Immature natural killer cell (primary cell): ENCODE measurements around the gene PACS1. TPM values are rescaled to one million over a fixed set of nuclear protein-coding genes. Genes with fewer than 3 reads are reported as not detected.
A peak's percentile ranks its signal among the peaks of the same experiment; 100 is the strongest.
"Not testable (repeated sequence)": the region's sequence is repeated elsewhere in the genome, so short reads cannot be mapped to it uniquely, and the experiment has no call there.

Source experiments
- DNase-seq, 3 donors: peaks; one replicate each; pipeline ENCODE4 v3.0.0; 2022; ENCODE audit warnings: mixed read lengths in 1 of 3
- H3K27ac Mint-ChIP-seq, 6 donors: one replicate each; pipeline ENCODE4 v1.8.0; 2020; ENCODE audit warnings: mixed read lengths in 6 of 6, mild to moderate bottlenecking in 5 of 6, inconsistent platforms in 4 of 6, moderate library complexity in 3 of 6
- H3K27me3 Mint-ChIP-seq, 3 donors: one replicate each; pipeline ENCODE4 v1.8.0; 2020 to 2021; ENCODE audit warnings: low read depth in 3 of 3, mild to moderate bottlenecking in 3 of 3, mixed read lengths in 3 of 3, moderate library complexity in 3 of 3, inconsistent platforms in 1 of 3
- H3K36me3 Mint-ChIP-seq, 3 donors: one replicate each; pipeline ENCODE4 v1.8.0; 2020; ENCODE audit warnings: mixed read lengths in 3 of 3, inconsistent platforms in 2 of 3, mild to moderate bottlenecking in 2 of 3
- H3K4me1 Mint-ChIP-seq, 2 donors: one replicate each; pipeline ENCODE4 v1.8.0; 2020; ENCODE audit warnings: inconsistent platforms in 2 of 2, mild to moderate bottlenecking in 2 of 2, mixed read lengths in 2 of 2, moderate library complexity in 1 of 2
- H3K4me3 Mint-ChIP-seq, 5 donors: one replicate each; pipeline ENCODE4 v1.8.0; 2020; ENCODE audit warnings: mild to moderate bottlenecking in 5 of 5, mixed read lengths in 5 of 5, inconsistent platforms in 3 of 5, moderate library complexity in 3 of 5
- H3K9me3 Mint-ChIP-seq, 6 donors: one replicate each; pipeline ENCODE4 v1.8.0; 2020; ENCODE audit warnings: mild to moderate bottlenecking in 6 of 6, mixed read lengths in 6 of 6, inconsistent platforms in 4 of 6, moderate library complexity in 3 of 6
- polyA plus RNA-seq, 3 donors: library from polyadenylated mRNA; unstranded; fragments of 300-500 nt; fragmentation: Illumina TruSeq; gene quantifications; one replicate each; pipeline ENCODE4 v1.2.3, GENCODE V29; 2021

PACS1 gene
- polyA plus RNA-seq, 3 donors from 2014 or later: 10.0 to 72.3 (median 23.9) TPM

DNA sequence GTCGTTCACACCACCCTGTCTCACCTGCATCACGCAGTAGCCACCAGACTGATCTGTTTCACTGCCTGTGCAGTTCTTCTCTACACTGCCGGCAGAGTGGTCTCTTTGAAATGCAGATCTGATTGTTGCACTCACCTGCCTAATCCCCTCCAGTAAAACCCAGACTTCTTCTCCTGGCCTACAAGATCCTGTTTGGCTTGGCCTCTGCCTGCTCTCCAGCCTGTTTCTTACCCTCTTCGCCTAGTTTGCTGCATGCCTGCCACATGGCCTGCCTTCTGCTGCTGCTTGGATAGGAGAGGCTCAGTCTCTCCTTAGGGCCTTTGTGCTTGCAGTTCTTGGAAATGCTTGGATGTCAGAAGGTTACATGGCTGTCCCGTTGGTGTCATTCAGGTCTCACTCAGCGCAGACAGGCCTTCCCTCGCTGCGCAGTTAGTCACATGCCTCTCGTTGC lies 42.0 kb downstream of the PACS1 start:
- Mint-ChIP-seq H3K27me3 (peaks cover 0 to 3% (median 0%) of the 10 kb centered on the region in 3 donors), H3K27ac (peak overlapping the region; percentile 0 to 79 (median 34)), H3K4me3 (peak overlapping the region in 3 of 5 donors; percentile 1 to 38 (median 12)), H3K4me1 (peaks cover 88 to 97% of the 10 kb centered on the region in 2 donors), H3K36me3 (peaks cover 0 to 4% (median 0%) of the 10 kb centered on the region in 3 donors), H3K9me3 (no peaks in the 10 kb centered on the region)
- no peak for DNase-seq

DNA sequence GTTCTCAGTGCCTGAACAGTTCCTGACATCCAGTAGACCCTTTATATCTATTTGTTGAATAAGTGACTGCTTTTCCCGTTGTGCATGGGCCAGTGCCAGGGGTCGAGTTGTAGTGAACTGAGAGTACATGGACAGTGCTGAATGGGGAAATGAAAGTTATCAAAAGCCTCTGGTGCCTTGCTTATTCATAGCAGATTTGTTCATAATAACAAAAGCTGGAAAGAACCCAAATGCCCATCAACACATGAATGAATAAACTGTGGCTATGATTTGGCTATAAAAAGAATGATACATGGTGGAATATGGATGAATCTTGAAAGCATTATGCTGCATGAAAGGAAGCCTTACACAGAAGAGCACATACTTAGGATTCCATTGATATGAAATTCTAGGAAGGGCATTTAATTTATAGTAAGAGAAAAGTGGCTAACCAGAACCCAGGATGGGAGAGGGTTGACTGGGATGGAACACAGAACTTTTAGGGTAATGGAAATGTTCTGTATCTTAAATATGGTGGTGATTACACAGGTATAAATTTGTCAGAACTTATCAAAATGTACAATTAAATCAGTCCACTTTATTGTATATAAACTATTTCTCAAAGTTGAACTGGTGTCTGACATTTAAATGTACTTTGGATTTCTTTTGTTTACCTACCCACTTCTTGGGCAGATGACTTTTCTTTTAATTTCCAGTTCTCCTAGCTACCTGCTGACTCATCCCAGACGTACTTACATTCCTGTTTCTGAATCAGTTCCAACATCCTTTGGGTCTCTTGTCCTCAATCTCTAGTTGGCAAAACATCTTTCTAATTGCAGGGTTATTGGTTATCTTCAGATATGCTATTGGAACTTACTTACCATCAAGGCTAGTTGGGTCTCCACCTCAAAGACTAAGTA lies 42.8 kb downstream of the PACS1 start:
- no peaks in the 10 kb centered on the region for H3K9me3 Mint-ChIP-seq
- H3K4me1 Mint-ChIP-seq: peaks cover 88 to 97% of the 10 kb centered on the region in 2 donors
- no peak for DNase-seq
- peak overlapping the region in 2 of 5 donors; percentile 46 to 53 for H3K4me3 Mint-ChIP-seq
- H3K36me3 Mint-ChIP-seq: no peaks in the 10 kb centered on the region
- H3K27ac Mint-ChIP-seq: peak overlapping the region; percentile 39 to 89 (median 82)
- peaks cover 0 to 3% (median 0%) of the 10 kb centered on the region in 3 donors for H3K27me3 Mint-ChIP-seq

DNA sequence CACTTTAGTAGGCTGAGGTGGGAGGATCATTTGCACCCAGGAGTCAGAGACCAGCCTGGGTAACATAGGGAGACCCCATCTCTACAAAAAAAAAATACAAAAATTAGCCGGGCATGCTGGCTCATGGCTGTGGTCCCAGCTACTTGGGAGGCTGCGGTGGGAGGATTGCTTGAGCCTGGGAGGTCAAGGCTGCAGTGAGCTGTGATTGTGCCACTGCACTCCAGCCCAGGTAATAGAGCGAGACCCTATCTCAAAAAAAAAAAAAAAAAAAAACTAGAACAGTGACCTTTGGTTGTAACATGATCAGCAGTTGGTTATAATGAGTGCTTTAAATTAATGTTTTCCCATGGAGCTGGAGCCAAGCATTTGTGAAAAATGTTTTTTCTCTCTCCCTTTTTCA lies 44.9 kb downstream of the PACS1 start:
- Mint-ChIP-seq H3K4me1 (peaks cover 85 to 96% of the 10 kb centered on the region in 2 donors), H3K4me3 (peak overlapping the region; percentile 57 to 84 (median 81)), H3K27ac (peak overlapping the region; percentile 77 to 99 (median 94))
- not testable (repeated sequence) for H3K36me3 Mint-ChIP-seq, H3K9me3 Mint-ChIP-seq, DNase-seq, H3K27me3 Mint-ChIP-seq

DNA sequence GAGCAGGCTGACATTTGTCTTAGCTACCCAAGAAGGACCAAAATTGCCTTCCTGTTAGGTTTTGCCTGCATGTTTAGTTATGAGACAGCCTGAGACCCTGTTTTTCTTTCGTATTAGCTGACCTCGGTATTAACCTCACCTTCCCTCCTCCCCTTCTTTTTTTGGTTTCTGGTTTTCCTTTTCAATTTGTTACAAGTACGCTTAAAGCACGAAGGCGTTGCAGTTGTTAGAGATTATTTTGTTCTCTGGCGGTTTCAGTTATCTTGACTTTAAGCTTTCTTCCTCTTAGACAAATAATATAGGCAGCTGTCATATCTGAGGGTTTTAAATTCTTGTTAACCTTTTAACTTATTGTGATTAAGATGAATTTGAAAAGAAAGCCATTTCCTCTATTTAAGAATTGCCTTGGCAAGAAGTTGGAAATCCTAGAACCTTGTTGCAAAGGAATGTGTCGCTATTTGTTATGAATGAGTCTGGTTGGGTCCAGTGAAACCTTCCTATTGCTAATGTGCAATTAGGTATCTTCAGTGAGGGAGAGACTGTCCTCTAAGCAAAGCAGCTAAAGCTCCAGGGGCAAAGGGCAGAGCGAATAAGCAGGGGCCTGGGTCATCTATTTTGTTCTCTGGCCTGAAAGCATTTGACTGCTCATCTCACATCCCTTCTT lies 45.7 kb downstream of the PACS1 start:
- peaks cover 0 to 3% (median 2%) of the 10 kb centered on the region in 3 donors for H3K27me3 Mint-ChIP-seq
- H3K4me1 Mint-ChIP-seq: peaks cover 90 to 94% of the 10 kb centered on the region in 2 donors
- H3K9me3 Mint-ChIP-seq: no peaks in the 10 kb centered on the region
- no peaks in the 10 kb centered on the region for H3K36me3 Mint-ChIP-seq
- peak overlapping the region; percentile 57 to 84 (median 81) for H3K4me3 Mint-ChIP-seq
- peak; percentile 70 to 77 (median 74) for DNase-seq
- H3K27ac Mint-ChIP-seq: peak overlapping the region; percentile 77 to 99 (median 94)

DNA sequence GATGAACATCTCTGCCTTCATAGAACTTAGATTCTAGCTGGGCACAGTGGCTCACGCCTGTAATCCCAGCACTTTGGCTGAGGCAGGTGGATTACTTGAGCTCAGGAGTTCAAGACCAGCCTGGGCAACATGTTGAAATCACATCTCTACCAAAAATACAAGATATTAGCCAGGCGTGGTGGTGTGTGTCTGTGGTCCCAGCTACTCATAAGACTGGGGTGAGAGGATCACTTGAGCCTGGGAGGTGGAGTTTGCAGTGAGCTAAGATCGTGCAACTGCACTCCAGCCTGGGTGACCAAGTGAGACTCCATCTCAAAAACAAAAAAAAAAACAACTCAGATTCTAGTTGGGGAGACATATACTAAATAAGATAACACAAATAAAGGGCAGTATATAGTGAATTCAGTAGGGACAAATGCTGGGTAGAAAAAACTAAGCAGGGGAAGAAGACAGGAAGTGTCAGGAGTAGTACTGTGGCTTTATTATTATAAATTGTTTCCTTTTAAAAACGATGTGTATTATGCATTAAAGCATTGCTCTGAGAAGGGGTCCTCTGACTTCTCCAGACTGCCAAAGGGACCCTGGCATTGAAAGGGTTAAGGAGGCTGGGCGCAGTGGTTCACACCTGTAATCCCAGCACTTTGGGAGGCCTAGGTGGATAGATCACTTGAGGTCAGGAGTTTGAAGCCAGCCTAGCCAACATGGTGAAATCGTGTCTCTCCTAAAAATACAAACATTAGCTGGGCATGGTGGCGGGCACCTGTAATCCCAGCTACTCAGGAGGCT lies 46.7 kb downstream of the PACS1 start:
- H3K4me1 Mint-ChIP-seq: peaks cover 89 to 94% of the 10 kb centered on the region in 2 donors
- peak overlapping the region; percentile 57 to 84 (median 81) for H3K4me3 Mint-ChIP-seq
- H3K9me3 Mint-ChIP-seq: no peaks in the 10 kb centered on the region
- peak overlapping the region; percentile 77 to 99 (median 94) for H3K27ac Mint-ChIP-seq
- H3K27me3 Mint-ChIP-seq: peaks cover 0 to 3% (median 2%) of the 10 kb centered on the region in 3 donors
- DNase-seq: no peak
- H3K36me3 Mint-ChIP-seq: no peaks in the 10 kb centered on the region

DNA sequence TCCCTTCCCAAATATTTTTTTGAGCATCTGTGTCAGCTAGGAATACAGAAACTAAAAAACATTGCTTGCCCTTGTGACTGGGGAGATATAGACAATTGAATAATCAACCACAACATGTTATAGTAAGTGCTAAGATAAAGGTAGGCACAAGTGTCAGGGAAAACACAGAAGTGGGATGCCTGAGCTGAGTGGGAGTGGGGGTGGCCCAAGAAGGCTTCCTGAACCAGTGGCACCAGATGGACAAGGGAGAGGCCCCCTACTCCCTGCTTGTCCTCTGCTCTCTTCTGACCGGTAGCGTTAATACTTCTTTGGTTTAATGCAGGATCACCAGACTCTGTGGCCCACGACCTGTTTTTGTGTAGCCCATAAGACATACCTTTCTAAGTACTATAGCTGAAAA lies 48.8 kb downstream of the PACS1 start:
- no peaks in the 10 kb centered on the region for H3K9me3 Mint-ChIP-seq
- no peaks in the 10 kb centered on the region for H3K36me3 Mint-ChIP-seq
- H3K27me3 Mint-ChIP-seq: peaks cover 0 to 3% (median 2%) of the 10 kb centered on the region in 3 donors
- peak overlapping the region in 4 of 5 donors; percentile 14 to 51 (median 22) for H3K4me3 Mint-ChIP-seq
- peaks cover 76 to 83% of the 10 kb centered on the region in 2 donors for H3K4me1 Mint-ChIP-seq
- no peak for DNase-seq
- peak overlapping the region; percentile 65 to 83 (median 82) for H3K27ac Mint-ChIP-seq

DNA sequence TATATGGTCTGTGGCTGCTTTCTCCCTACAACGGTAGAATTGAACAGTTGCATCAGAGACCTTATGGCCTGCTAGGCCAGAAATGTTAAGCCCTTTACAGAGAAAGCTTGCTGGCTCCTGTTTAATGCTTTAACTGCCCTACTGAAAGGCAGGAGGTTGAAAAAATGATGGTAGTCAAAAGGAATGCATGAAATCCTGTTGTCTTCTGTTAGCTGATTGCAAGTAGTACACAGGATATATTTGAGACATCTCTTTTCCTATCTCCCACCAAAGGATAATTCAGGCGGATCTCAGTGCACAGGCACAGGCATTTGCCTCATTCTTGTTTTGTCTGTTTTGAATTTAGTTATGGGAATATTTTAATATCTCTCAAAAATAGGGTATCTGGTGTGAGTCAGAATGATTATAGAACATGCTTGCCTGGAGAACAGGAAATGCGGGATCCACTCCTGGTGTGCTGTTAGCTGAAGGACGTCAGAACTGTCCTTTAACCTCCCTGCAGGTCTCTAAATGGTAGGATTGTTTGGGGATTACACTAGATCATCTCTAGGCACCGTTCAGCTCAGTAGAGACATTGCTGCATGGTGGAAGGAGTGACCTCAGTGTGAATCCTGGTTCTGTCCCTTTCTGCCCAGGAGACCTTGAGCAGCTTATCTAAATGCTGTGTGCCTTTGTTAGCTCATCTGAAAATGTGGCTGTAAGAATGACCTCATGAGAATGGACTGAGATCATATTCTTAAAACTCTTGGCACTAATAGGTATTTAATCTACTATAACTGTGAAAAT lies 49.5 kb downstream of the PACS1 start:
- peak overlapping the region in 1 of 5 donors; percentile 40 for H3K4me3 Mint-ChIP-seq
- no peaks in the 10 kb centered on the region for H3K36me3 Mint-ChIP-seq
- H3K27me3 Mint-ChIP-seq: peaks cover 0 to 3% (median 2%) of the 10 kb centered on the region in 3 donors
- H3K9me3 Mint-ChIP-seq: no peaks in the 10 kb centered on the region
- DNase-seq: no peak
- peak overlapping the region; percentile 65 to 83 (median 76) for H3K27ac Mint-ChIP-seq
- peaks cover 74 to 86% of the 10 kb centered on the region in 2 donors for H3K4me1 Mint-ChIP-seq

DNA sequence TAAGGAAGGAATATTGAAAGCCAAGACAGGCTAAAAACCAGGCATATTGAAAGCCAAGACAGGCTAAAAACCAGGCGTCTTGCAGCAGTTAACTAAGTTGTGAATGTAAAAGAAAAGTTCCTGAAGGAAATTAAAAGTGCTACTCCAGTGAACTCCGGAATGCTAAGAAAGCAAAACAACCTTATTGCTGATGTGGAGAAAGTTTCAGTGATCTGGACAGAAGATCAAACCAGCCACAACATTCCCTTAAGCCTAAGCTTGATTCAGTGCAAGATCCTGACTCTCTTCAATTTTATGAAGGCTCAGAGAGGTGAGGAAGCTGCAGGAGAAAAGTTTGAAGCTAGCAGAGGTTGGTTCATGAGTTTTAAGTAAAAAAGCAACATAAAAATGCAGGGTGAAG lies 51.4 kb downstream of the PACS1 start:
- H3K4me3 Mint-ChIP-seq: no peak overlapping the region
- no peak for DNase-seq
- H3K27ac Mint-ChIP-seq: peak overlapping the region in 3 of 6 donors; percentile 17 to 82 (median 71)
- peaks cover 67 to 86% of the 10 kb centered on the region in 2 donors for H3K4me1 Mint-ChIP-seq
- H3K9me3 Mint-ChIP-seq: no peaks in the 10 kb centered on the region
- no peaks in the 10 kb centered on the region for H3K36me3 Mint-ChIP-seq
- peaks cover 0 to 3% (median 2%) of the 10 kb centered on the region in 3 donors for H3K27me3 Mint-ChIP-seq

DNA sequence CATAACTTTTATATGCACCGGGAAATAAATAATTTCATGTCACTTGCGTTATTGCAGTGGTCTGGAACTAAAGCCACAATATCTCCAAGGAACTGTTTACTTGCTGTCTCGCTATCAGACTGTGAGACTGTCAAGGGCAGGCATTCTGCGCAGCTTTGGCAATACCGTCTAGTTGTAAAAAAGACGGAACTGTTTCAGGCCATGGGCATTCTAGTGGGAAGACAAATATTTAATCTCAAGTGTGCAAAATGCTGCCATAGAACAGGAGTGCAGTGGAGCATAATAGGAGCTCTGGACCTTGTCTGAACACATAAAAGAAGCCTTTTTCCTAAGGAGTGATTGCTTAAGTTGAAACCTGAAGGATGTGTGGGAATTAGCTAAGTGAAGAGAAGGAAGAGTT lies 53.8 kb downstream of the PACS1 start:
- Mint-ChIP-seq H3K9me3 (no peaks in the 10 kb centered on the region), H3K4me3 (no peak overlapping the region), H3K27me3 (peaks cover 0 to 2% (median 0%) of the 10 kb centered on the region in 3 donors), H3K36me3 (no peaks in the 10 kb centered on the region), H3K27ac (peak overlapping the region in 1 of 6 donors; percentile 34), H3K4me1 (peaks cover 62 to 79% of the 10 kb centered on the region in 2 donors)
- DNase-seq: no peak

DNA sequence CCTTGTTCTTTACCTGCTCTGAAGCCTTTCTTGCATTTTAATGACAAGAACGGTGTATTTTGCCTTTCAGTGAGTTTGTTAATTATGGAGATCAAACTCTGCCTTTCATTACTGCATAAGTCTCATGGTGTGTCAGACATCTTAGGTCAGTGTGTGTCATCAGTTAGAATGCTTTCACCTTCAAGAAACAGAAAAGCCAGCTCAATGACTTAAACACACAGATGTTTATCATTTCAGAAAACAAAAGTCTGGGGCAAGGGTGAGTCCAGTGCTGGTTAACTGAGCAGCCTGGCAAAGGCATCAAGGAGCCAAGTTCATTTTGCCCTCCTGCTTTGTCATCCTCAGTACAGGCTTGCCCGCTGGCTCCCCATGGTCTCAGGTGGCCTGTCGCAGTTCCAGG lies 54.5 kb downstream of the PACS1 start:
- Mint-ChIP-seq H3K27ac (peak overlapping the region in 3 of 6 donors; percentile 23 to 58 (median 26)), H3K4me3 (no peak overlapping the region), H3K36me3 (no peaks in the 10 kb centered on the region)

DNA sequence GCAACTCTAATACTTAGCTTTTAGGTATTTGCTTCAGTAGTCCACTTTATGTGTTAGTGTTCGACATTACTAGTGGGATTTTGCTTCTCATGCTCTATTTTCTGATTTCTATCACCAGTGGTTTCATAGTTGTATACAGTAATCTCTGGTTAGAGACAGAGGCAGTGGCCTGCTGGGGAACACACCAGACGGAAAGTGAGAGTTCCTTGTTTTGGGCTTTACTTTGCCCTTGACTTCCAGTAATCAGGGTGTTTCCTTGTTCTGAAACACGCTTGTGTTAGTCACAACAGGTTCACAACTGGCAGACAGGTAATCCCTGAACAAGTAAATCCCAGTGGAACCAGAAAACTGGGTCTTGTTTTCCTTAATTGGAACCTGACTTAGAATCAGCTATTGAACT lies 56.0 kb downstream of the PACS1 start:
- no peak for DNase-seq
- Mint-ChIP-seq H3K9me3 (no peaks in the 10 kb centered on the region), H3K27ac (peak overlapping the region; percentile 84 to 97 (median 92)), H3K4me1 (peaks cover 50 to 77% of the 10 kb centered on the region in 2 donors), H3K27me3 (peaks cover 0 to 5% (median 0%) of the 10 kb centered on the region in 3 donors), H3K36me3 (no peaks in the 10 kb centered on the region), H3K4me3 (peak overlapping the region in 4 of 5 donors; percentile 60 to 81 (median 67))

More for the DNA sequence above, 54.5 kb downstream of the PACS1 start:
- DNase-seq: no peak
- peaks cover 55 to 73% of the 10 kb centered on the region in 2 donors for H3K4me1 Mint-ChIP-seq
- peaks cover 0 to 2% (median 0%) of the 10 kb centered on the region in 3 donors for H3K27me3 Mint-ChIP-seq
- H3K9me3 Mint-ChIP-seq: no peaks in the 10 kb centered on the region

DNA sequence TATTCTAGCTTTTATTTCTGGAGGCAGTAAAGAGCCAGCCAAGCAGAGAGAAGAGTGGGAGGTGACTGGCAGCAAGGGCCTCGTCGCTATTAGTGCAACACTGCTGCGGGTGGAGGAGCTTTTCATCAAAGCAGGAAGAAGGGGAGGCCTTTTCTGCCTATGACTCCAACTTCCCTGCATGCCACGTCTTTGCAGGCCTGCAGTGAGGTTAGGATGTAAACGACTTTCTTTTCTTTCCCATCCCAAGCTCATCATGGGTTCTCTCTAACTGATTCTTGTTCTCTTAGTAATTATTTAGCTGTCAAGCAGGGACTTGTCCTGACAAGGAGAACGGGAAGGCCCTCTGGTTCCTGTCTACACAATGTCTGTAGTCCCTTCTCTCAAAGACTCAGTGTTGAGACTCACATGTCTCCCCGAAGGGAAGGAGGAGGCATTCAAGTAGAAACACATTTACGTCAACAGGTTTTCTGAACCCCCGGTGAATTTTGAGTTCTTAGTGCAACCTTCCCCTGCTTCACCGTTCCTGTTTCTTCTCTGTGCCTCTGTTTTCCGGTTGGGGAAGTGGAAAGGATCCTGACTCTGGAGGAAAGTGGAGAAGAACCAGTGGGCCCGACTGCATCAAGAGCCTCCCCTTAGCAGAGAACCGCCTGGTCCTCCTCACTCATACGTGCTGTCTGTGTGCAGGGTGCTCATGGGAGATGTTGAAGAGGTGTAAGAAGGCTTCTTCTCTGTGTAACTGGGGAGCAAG lies 56.9 kb downstream of the PACS1 start:
- H3K27me3 Mint-ChIP-seq: peaks cover 0 to 5% (median 0%) of the 10 kb centered on the region in 3 donors
- peaks cover 47 to 77% of the 10 kb centered on the region in 2 donors for H3K4me1 Mint-ChIP-seq
- H3K36me3 Mint-ChIP-seq: no peaks in the 10 kb centered on the region
- peak overlapping the region; percentile 44 to 81 (median 64) for H3K4me3 Mint-ChIP-seq
- DNase-seq: peak; percentile 29 to 52 (median 46)
- H3K9me3 Mint-ChIP-seq: no peaks in the 10 kb centered on the region
- peak overlapping the region; percentile 84 to 97 (median 92) for H3K27ac Mint-ChIP-seq
